HG02970 (cell line): Measurements from ENCODE around the gene COLGALT1.
A peak's percentile ranks its signal among the peaks of the same experiment; 100 is the strongest.
"Not testable (repeated sequence)": the region's sequence is repeated elsewhere in the genome, so short reads cannot be mapped to it uniquely, and the experiment has no call there.

Experiments
- ATAC-seq: cut with Tn5 transposase; IDR thresholded peaks from one replicate; pipeline ENCODE4 v1.9.1; 2021; ENCODE audit warnings: mild to moderate bottlenecking, moderate library complexity, moderate number of reproducible peaks; ENCODE audit not compliant: unreplicated experiment, low FRiP score

COLGALT1 gene

GRCh38 chr19:17555480-17555928 lies at the start of gene COLGALT1:
Gene COLGALT1, plus strand, starts transcription at chr19:17555649. Its CDS starts 65 bp downstream, at chr19:17555714.
- ATAC-seq, result peak; percentile 96

GRCh38 chr19:17506745-17507144 lies 48.7 kb upstream of the COLGALT1 start:
- no peak for ATAC-seq

GRCh38 chr19:17508558-17508933 lies 46.9 kb upstream of the COLGALT1 start:
- ATAC-seq, result not testable (repeated sequence)

- no peak for ATAC-seq
These were observed 45.0 kb upstream of the COLGALT1 start for GRCh38 chr19:17510220-17510993.

GRCh38 chr19:17511724-17512573 lies 43.5 kb upstream of the COLGALT1 start:
- peak; percentile 53 for ATAC-seq

GRCh38 chr19:17512574-17512939 lies 42.9 kb upstream of the COLGALT1 start:
- no peak for ATAC-seq

GRCh38 chr19:17515408-17516149 lies 39.9 kb upstream of the COLGALT1 start:
- no peak for ATAC-seq

- ATAC-seq, result no peak
These were observed 37.6 kb upstream of the COLGALT1 start for GRCh38 chr19:17517898-17518297.

- not testable (repeated sequence) for ATAC-seq
These were observed 36.8 kb upstream of the COLGALT1 start for GRCh38 chr19:17518654-17519053.

GRCh38 chr19:17519967-17520366 lies 35.5 kb upstream of the COLGALT1 start:
- ATAC-seq, result no peak

GRCh38 chr19:17520865-17521264 lies 34.6 kb upstream of the COLGALT1 start:
- no peak for ATAC-seq

GRCh38 chr19:17522988-17523872 lies 32.2 kb upstream of the COLGALT1 start:
- ATAC-seq, result peak; percentile 65

GRCh38 chr19:17524651-17525050 lies 30.8 kb upstream of the COLGALT1 start:
- ATAC-seq, result no peak

- no peak for ATAC-seq
These were observed 30.3 kb upstream of the COLGALT1 start for GRCh38 chr19:17525141-17525540.

- no peak for ATAC-seq
These were observed 28.5 kb upstream of the COLGALT1 start for GRCh38 chr19:17526922-17527321.

GRCh38 chr19:17527326-17527725 lies 28.1 kb upstream of the COLGALT1 start:
- no peak for ATAC-seq

GRCh38 chr19:17528610-17529009 lies 26.8 kb upstream of the COLGALT1 start:
- no peak for ATAC-seq

- no peak for ATAC-seq
These were observed 25.9 kb upstream of the COLGALT1 start for GRCh38 chr19:17529239-17530158.

- no peak for ATAC-seq
These were observed 24.9 kb upstream of the COLGALT1 start for GRCh38 chr19:17530586-17530985.
